Measurements from ENCODE around the gene ERAS.

Gene ERAS

GRCh38 chrX:48785540-48786214, 40.6 kb upstream of the ERAS start:
- TF ChIP-seq POLR2AphosphoS5 (IDR thresholded peaks at IDR 0.05; ENCODE audit: borderline replicate concordance, low read depth, low read length): no peak
- TF ChIP-seq FOXP2 (optimal IDR thresholded peaks at IDR 0.05; ENCODE audit: control extremely low read depth, extremely low read length, insufficient read depth): no peak
- no peak for TF ChIP-seq EZH2 (IDR thresholded peaks at IDR 0.05)
- Histone ChIP-seq H3K9me3 (ENCODE audit: low read depth, low read length) (no peaks in the 10 kb centered on the region), H3K36me3 (ENCODE audit: insufficient read depth, low read length) (no peaks in the 10 kb centered on the region), H3K4me3 (no peak overlapping the region), H3K9ac (ENCODE audit: insufficient read length) (no peak overlapping the region), H3K27ac (no peak overlapping the region)
- no peak for DNase-seq (ENCODE audit: low read depth, low spot score)

- TF ChIP-seq FOXP2 (optimal IDR thresholded peaks at IDR 0.05; ENCODE audit: control extremely low read depth, extremely low read length, insufficient read depth) (no peak), POLR2AphosphoS5 (IDR thresholded peaks at IDR 0.05; ENCODE audit: borderline replicate concordance, low read depth, low read length) (no peak), EZH2 (IDR thresholded peaks at IDR 0.05) (no peak)
- H3K9ac ChIP-seq (ENCODE audit: insufficient read length): no peak within 1 kb of the TSS
- no peaks in the 10 kb centered on the region for H3K36me3 ChIP-seq (ENCODE audit: insufficient read depth, low read length)
- DNase-seq (ENCODE audit: low read depth, low spot score): no peak
- no peak within 1 kb of the TSS for H3K4me3 ChIP-seq
- H3K9me3 ChIP-seq (ENCODE audit: low read depth, low read length): no peaks in the 10 kb centered on the region
- H3K27ac ChIP-seq: no peak within 1 kb of the TSS
Observed at GRCh38 chrX:48786341-48786800, 39.9 kb upstream of the ERAS start, which contains the start of gene GATA1. GATA1 (plus strand) TSS chrX:48786590; CDS start chrX:48791110, 4,520 bp downstream.

- no peaks in the 10 kb centered on the region for H3K36me3 ChIP-seq (ENCODE audit: insufficient read depth, low read length)
- no peak overlapping the region for H3K27ac ChIP-seq
- H3K9me3 ChIP-seq (ENCODE audit: low read depth, low read length): no peaks in the 10 kb centered on the region
- no peak overlapping the region for H3K9ac ChIP-seq (ENCODE audit: insufficient read length)
- TF ChIP-seq FOXP2 (optimal IDR thresholded peaks at IDR 0.05; ENCODE audit: control extremely low read depth, extremely low read length, insufficient read depth) (no peak), POLR2AphosphoS5 (IDR thresholded peaks at IDR 0.05; ENCODE audit: borderline replicate concordance, low read depth, low read length) (no peak), EZH2 (IDR thresholded peaks at IDR 0.05) (no peak)
- H3K4me3 ChIP-seq: no peak overlapping the region
- DNase-seq (ENCODE audit: low read depth, low spot score): no peak
Observed at GRCh38 chrX:48786825-48787504, 39.3 kb upstream of the ERAS start.

- TF ChIP-seq FOXP2 (optimal IDR thresholded peaks at IDR 0.05; ENCODE audit: control extremely low read depth, extremely low read length, insufficient read depth) (no peak), POLR2AphosphoS5 (IDR thresholded peaks at IDR 0.05; ENCODE audit: borderline replicate concordance, low read depth, low read length) (no peak), EZH2 (IDR thresholded peaks at IDR 0.05) (no peak)
- no peak overlapping the region for H3K4me3 ChIP-seq
- no peak overlapping the region for H3K9ac ChIP-seq (ENCODE audit: insufficient read length)
- DNase-seq (ENCODE audit: low read depth, low spot score): no peak
- H3K9me3 ChIP-seq (ENCODE audit: low read depth, low read length): no peaks in the 10 kb centered on the region
- H3K27ac ChIP-seq: no peak overlapping the region
- no peaks in the 10 kb centered on the region for H3K36me3 ChIP-seq (ENCODE audit: insufficient read depth, low read length)
Observed at GRCh38 chrX:48787505-48788443, 38.5 kb upstream of the ERAS start.

- Histone ChIP-seq H3K4me3 (no peak overlapping the region), H3K9ac (ENCODE audit: insufficient read length) (no peak overlapping the region), H3K36me3 (ENCODE audit: insufficient read depth, low read length) (no peaks in the 10 kb centered on the region), H3K9me3 (ENCODE audit: low read depth, low read length) (no peaks in the 10 kb centered on the region), H3K27ac (no peak overlapping the region)
- no peak for DNase-seq (ENCODE audit: low read depth, low spot score)
- no peak for TF ChIP-seq FOXP2 (optimal IDR thresholded peaks at IDR 0.05; ENCODE audit: control extremely low read depth, extremely low read length, insufficient read depth)
- no peak for TF ChIP-seq EZH2 (IDR thresholded peaks at IDR 0.05)
- no peak for TF ChIP-seq POLR2AphosphoS5 (IDR thresholded peaks at IDR 0.05; ENCODE audit: borderline replicate concordance, low read depth, low read length)
Observed at GRCh38 chrX:48789366-48790220, 36.7 kb upstream of the ERAS start.

- H3K9me3 ChIP-seq (ENCODE audit: low read depth, low read length): no peaks in the 10 kb centered on the region
- no peak overlapping the region for H3K9ac ChIP-seq (ENCODE audit: insufficient read length)
- DNase-seq (ENCODE audit: low read depth, low spot score): no peak
- H3K4me3 ChIP-seq: no peak overlapping the region
- H3K27ac ChIP-seq: no peak overlapping the region
- no peaks in the 10 kb centered on the region for H3K36me3 ChIP-seq (ENCODE audit: insufficient read depth, low read length)
- TF ChIP-seq FOXP2 (optimal IDR thresholded peaks at IDR 0.05; ENCODE audit: control extremely low read depth, extremely low read length, insufficient read depth) (no peak), POLR2AphosphoS5 (IDR thresholded peaks at IDR 0.05; ENCODE audit: borderline replicate concordance, low read depth, low read length) (no peak), EZH2 (IDR thresholded peaks at IDR 0.05) (no peak)
Observed at GRCh38 chrX:48790477-48790876, 35.8 kb upstream of the ERAS start.

- DNase-seq (ENCODE audit: low read depth, low spot score): no peak
- Histone ChIP-seq H3K27ac (no peak overlapping the region), H3K4me3 (no peak overlapping the region), H3K9me3 (ENCODE audit: low read depth, low read length) (no peaks in the 10 kb centered on the region), H3K36me3 (ENCODE audit: insufficient read depth, low read length) (no peaks in the 10 kb centered on the region), H3K9ac (ENCODE audit: insufficient read length) (no peak overlapping the region)
- TF ChIP-seq POLR2AphosphoS5 (IDR thresholded peaks at IDR 0.05; ENCODE audit: borderline replicate concordance, low read depth, low read length): no peak
- TF ChIP-seq EZH2 (IDR thresholded peaks at IDR 0.05): no peak
- no peak for TF ChIP-seq FOXP2 (optimal IDR thresholded peaks at IDR 0.05; ENCODE audit: control extremely low read depth, extremely low read length, insufficient read depth)
Observed at GRCh38 chrX:48791063-48791820, 35.1 kb upstream of the ERAS start.

Measured in SK-N-MC (cell line).